Esophagus muscularis mucosa (tissue), 4 donors: ENCODE data around the gene ABTB2. TPM values are rescaled to one million over a fixed set of nuclear protein-coding genes. Genes with fewer than 3 reads are reported as not detected.
"Not testable (repeated sequence)": the region's sequence is repeated elsewhere in the genome, so short reads cannot be mapped to it uniquely, and the experiment has no call there.

Experiments
- DNase-seq: peaks from one replicate; pipeline ENCODE4 v3.0.0-alpha.2; 2017; ENCODE audit errors: extremely low spot score
- H3K27ac ChIP-seq, 4 donors: fragments of 200-600 bp; sonication (generic); replicated peaks in 1 of 4; 1 replicate in 3 of 4; 2 replicates in 1 of 4; pipeline ENCODE4 v1.5.1; 2016 to 2019; ENCODE audit warnings: mild to moderate bottlenecking in 1 of 4
- H3K27me3 ChIP-seq, 4 donors: fragments of 200-600 bp; sonication (generic); one replicate each; pipeline versions ENCODE4 v1.5.1 to v1.6.0; 2016 to 2019
- H3K36me3 ChIP-seq, 4 donors: fragments of 200-600 bp; sonication (generic); one replicate each; pipeline ENCODE4 v1.5.1; 2016 to 2019
- H3K4me1 ChIP-seq, 4 donors: fragments of 200-600 bp; sonication (generic); one replicate each; pipeline ENCODE4 v1.5.1; 2016 to 2019
- H3K4me3 ChIP-seq, 4 donors: fragments of 200-600 bp; sonication (generic); 1 replicate in 2 of 4; 2 replicates in 2 of 4; pipeline ENCODE4 v1.5.1; 2016 to 2019; ENCODE audit warnings: mild to moderate bottlenecking in 4 of 4, moderate library complexity in 1 of 4
- H3K9me3 ChIP-seq, 4 donors: fragments of 200-600 bp; sonication (generic); 1 replicate in 3 of 4; 2 replicates in 1 of 4; pipeline ENCODE4 v1.5.1; 2016 to 2019
- CTCF ChIP-seq, 3 experiments: fragments of 200-600 bp in 2 of 3; fragments of 450-650 bp in 1 of 3; sonication (generic) in 2 of 3; IDR thresholded peaks; one replicate each; pipeline ENCODE4 v1.5.1; 2017 to 2019; ENCODE audit warnings: antibody characterized with exemption in 3 of 3, mild to moderate bottlenecking in 2 of 3, moderate library complexity in 1 of 3
- EP300 ChIP-seq: sonication (generic); formaldehyde crosslinking; IDR thresholded peaks from one replicate; pipeline ENCODE4 v1.6.1; 2017; ENCODE audit warnings: antibody characterized with exemption
- POLR2A ChIP-seq: fragments of 450-650 bp; IDR thresholded peaks from one replicate; pipeline ENCODE4 v1.6.1; 2017; ENCODE audit warnings: antibody characterized with exemption, moderate library complexity, mild to moderate bottlenecking, low read depth
- POLR2AphosphoS5 ChIP-seq, 2 donors: sonication (generic); formaldehyde crosslinking; IDR thresholded peaks; one replicate each; pipeline ENCODE4 v1.6.1; 2017; ENCODE audit warnings: antibody characterized with exemption in 2 of 2
- WGBS: methylation state at CpG from one replicate; pipeline ENCODE4 v1.1.5; 2018; 5-methylcytosine and 5-hydroxymethylcytosine counted together
- intact Hi-C: fragments of 100-400 bp; cut with DNase I; formaldehyde crosslinking; loops from one replicate; pipeline ENCODE4 v1.15.1; 2023
- total RNA-seq, 4 donors: library from RNA; depleted of rRNA; stranded (reverse); fragments of >200 nt; gene quantifications; one replicate each; pipeline versions ENCODE4 v1.1.0 to v1.2.1, GENCODE V29; 2016

ABTB2 gene
- total RNA-seq, 4 donors from 2014 or later = 5.0 to 8.0 (median 7.2) TPM

GRCh38 chr11:34223907-34224306 lies 133.9 kb downstream of the ABTB2 start:
- 100% methylated on average over 2 of the region's 2 CpGs for WGBS
- Histone ChIP-seq H3K4me3 (no peak overlapping the region), H3K27ac (no peak overlapping the region), H3K9me3 (no peaks in the 10 kb centered on the region), H3K27me3 (no peaks in the 10 kb centered on the region), H3K4me1 (peaks cover 5 to 16% (median 14%) of the 10 kb centered on the region in 4 donors), H3K36me3 (no peaks in the 10 kb centered on the region)
- no peak for DNase-seq
- intact Hi-C loops = no loop called here
- TF ChIP-seq EP300 (no peak), CTCF (IDR thresholded peaks at IDR 0.05) (no peak), POLR2AphosphoS5 (IDR thresholded peaks at IDR 0.05) (no peak), POLR2A (no peak)

GRCh38 chr11:34223021-34223813 lies 134.6 kb downstream of the ABTB2 start:
- WGBS = 57% methylated on average over 17 of the region's 17 CpGs
- Histone ChIP-seq H3K27me3 (no peaks in the 10 kb centered on the region), H3K9me3 (no peaks in the 10 kb centered on the region), H3K27ac (peak overlapping the region in 1 of 4 donors; percentile 52), H3K4me3 (no peak overlapping the region), H3K4me1 (peaks cover 5 to 16% (median 14%) of the 10 kb centered on the region in 4 donors), H3K36me3 (no peaks in the 10 kb centered on the region)
- no peak for DNase-seq
- intact Hi-C loops = no loop called here
- peak; percentile 52 to 55 for TF ChIP-seq POLR2AphosphoS5 (IDR thresholded peaks at IDR 0.05)
- no peak for TF ChIP-seq POLR2A

GRCh38 chr11:34222030-34222429 lies 135.8 kb downstream of the ABTB2 start:
- no peak for DNase-seq
- TF ChIP-seq POLR2A (no peak), CTCF (IDR thresholded peaks at IDR 0.05) (no peak), POLR2AphosphoS5 (IDR thresholded peaks at IDR 0.05) (no peak), EP300 (no peak)
- H3K4me1 ChIP-seq = peaks cover 5 to 16% (median 14%) of the 10 kb centered on the region in 4 donors
- H3K27me3 ChIP-seq = no peaks in the 10 kb centered on the region
- H3K27ac ChIP-seq = no peak overlapping the region
- no peaks in the 10 kb centered on the region for H3K9me3 ChIP-seq
- no peak overlapping the region for H3K4me3 ChIP-seq
- no peaks in the 10 kb centered on the region for H3K36me3 ChIP-seq
- intact Hi-C loops = no loop called here

- WGBS = 81% methylated on average over 5 of the region's 5 CpGs
- TF ChIP-seq POLR2A = no peak
- no peak for TF ChIP-seq CTCF (IDR thresholded peaks at IDR 0.05)
- TF ChIP-seq EP300 = no peak
- TF ChIP-seq POLR2AphosphoS5 (IDR thresholded peaks at IDR 0.05) = no peak
- Histone ChIP-seq H3K27me3 (no peaks in the 10 kb centered on the region), H3K4me3 (no peak overlapping the region), H3K27ac (no peak overlapping the region), H3K9me3 (no peaks in the 10 kb centered on the region), H3K36me3 (no peaks in the 10 kb centered on the region), H3K4me1 (peaks cover 5 to 16% (median 14%) of the 10 kb centered on the region in 4 donors)
- DNase-seq = no peak
- intact Hi-C loops = no loop called here
Observed at GRCh38 chr11:34219941-34220370, 137.9 kb downstream of the ABTB2 start.

- DNase-seq = no peak
- Histone ChIP-seq H3K4me1 (peaks cover 5 to 16% (median 14%) of the 10 kb centered on the region in 4 donors), H3K4me3 (no peak overlapping the region), H3K9me3 (no peaks in the 10 kb centered on the region), H3K27ac (no peak overlapping the region), H3K36me3 (no peaks in the 10 kb centered on the region), H3K27me3 (no peaks in the 10 kb centered on the region)
- TF ChIP-seq CTCF (IDR thresholded peaks at IDR 0.05) (no peak), POLR2A (no peak), EP300 (no peak), POLR2AphosphoS5 (IDR thresholded peaks at IDR 0.05) (no peak)
- WGBS = 85% methylated on average over 1 of the region's 1 CpG
- intact Hi-C loops = no loop called here
Observed at GRCh38 chr11:34219279-34219678, 138.5 kb downstream of the ABTB2 start.

- H3K36me3 ChIP-seq, DNase-seq, H3K9me3 ChIP-seq, H3K4me3 ChIP-seq, intact Hi-C loops, H3K27ac ChIP-seq, H3K27me3 ChIP-seq: not testable (repeated sequence)
- H3K4me1 ChIP-seq = peaks cover 5 to 16% (median 14%) of the 10 kb centered on the region in 4 donors
- WGBS = 90% methylated on average over 2 of the region's 2 CpGs
Observed at GRCh38 chr11:34218756-34219155, 139.1 kb downstream of the ABTB2 start.
